Astrocyte (in vitro differentiated cells and primary cell): ENCODE data around the gene SLC35B2. TPM values are rescaled to one million over a fixed set of nuclear protein-coding genes. Genes with fewer than 3 reads are reported as not detected.
A peak's percentile ranks its signal among the peaks of the same experiment; 100 is the strongest.

Experiments
- DNase-seq: peaks from one replicate; pipeline ENCODE4 v3.0.0-alpha.2; 2010; ENCODE audit warnings: low read depth
- FAIRE-seq: peaks from 2 replicates; lab custom pipeline; 2011; peaks lifted over from hg19 to GRCh38; lab: Jason Lieb, UNC
- H2AFZ ChIP-seq: 2 replicates; pipeline ENCODE4 v1.6.0; 2012; ENCODE audit warnings: low read depth, low read length, inconsistent platforms
- H3K27ac ChIP-seq: 2 replicates; pipeline ENCODE4 v1.5.1; 2011; ENCODE audit warnings: low read depth, low read length, inconsistent platforms
- H3K27me3 ChIP-seq: 2 replicates; pipeline ENCODE4 v1.6.0; 2011; ENCODE audit warnings: low read length, inconsistent platforms; ENCODE audit not compliant: insufficient read depth
- H3K36me3 ChIP-seq: 2 replicates; pipeline ENCODE4 v1.5.1; 2011; ENCODE audit warnings: low read length, inconsistent platforms; ENCODE audit not compliant: insufficient read depth
- H3K4me1 ChIP-seq: 2 replicates; pipeline ENCODE4 v1.5.1; 2011; ENCODE audit warnings: low read length, inconsistent platforms; ENCODE audit not compliant: insufficient read depth
- H3K4me2 ChIP-seq: 2 replicates; pipeline ENCODE4 v1.6.0; 2012; ENCODE audit warnings: low read length, inconsistent platforms
- H3K4me3 ChIP-seq: 2 replicates; pipeline ENCODE4 v1.5.1; 2011; ENCODE audit warnings: low read depth, mild to moderate bottlenecking, low read length, inconsistent platforms; ENCODE audit not compliant: insufficient read depth
- H3K79me2 ChIP-seq: 2 replicates; pipeline ENCODE4 v1.6.0; 2012; ENCODE audit warnings: mild to moderate bottlenecking, low read length, inconsistent platforms; ENCODE audit not compliant: insufficient read depth
- H3K9ac ChIP-seq: 2 replicates; pipeline ENCODE4 v1.6.0; 2012; ENCODE audit warnings: mild to moderate bottlenecking, low read length, inconsistent platforms
- H3K9me3 ChIP-seq: 2 replicates; pipeline ENCODE4 v1.5.1; 2012; ENCODE audit warnings: low read depth, mild to moderate bottlenecking, low read length, inconsistent platforms; ENCODE audit not compliant: insufficient read depth
- H4K20me1 ChIP-seq: 2 replicates; pipeline ENCODE4 v1.6.0; 2012; ENCODE audit warnings: low read length, inconsistent platforms; ENCODE audit not compliant: insufficient read depth
- H3K27ac Mint-ChIP-seq: one replicate; pipeline ENCODE4 v1.8.0; 2021; ENCODE audit warnings: mild to moderate bottlenecking, mixed read lengths; ENCODE audit not compliant: unreplicated experiment
- H3K27me3 Mint-ChIP-seq: one replicate; pipeline ENCODE4 v1.8.0; 2021; ENCODE audit warnings: low read depth, mixed read lengths; ENCODE audit not compliant: unreplicated experiment
- H3K36me3 Mint-ChIP-seq: one replicate; pipeline ENCODE4 v1.8.0; 2021; ENCODE audit warnings: low read depth, mixed read lengths; ENCODE audit not compliant: unreplicated experiment
- H3K4me1 Mint-ChIP-seq: one replicate; pipeline ENCODE4 v1.8.0; 2021; ENCODE audit warnings: low read depth, mixed read lengths; ENCODE audit not compliant: unreplicated experiment
- H3K4me3 Mint-ChIP-seq: one replicate; pipeline ENCODE4 v1.8.0; 2021; ENCODE audit warnings: mild to moderate bottlenecking, moderate library complexity, mixed read lengths; ENCODE audit not compliant: unreplicated experiment
- H3K9me3 Mint-ChIP-seq: one replicate; pipeline ENCODE4 v1.8.0; 2021; ENCODE audit warnings: mild to moderate bottlenecking, mixed read lengths; ENCODE audit not compliant: unreplicated experiment
- EZH2 ChIP-seq: IDR thresholded peaks from 2 replicates; pipeline ENCODE4 v1.6.1; 2012; ENCODE audit warnings: mild to moderate bottlenecking, low read length, inconsistent platforms; ENCODE audit not compliant: insufficient read depth
- total RNA-seq: library from RNA; stranded (reverse); gene quantifications from 2 replicates; pipeline ENCODE4 v1.2.1, GENCODE V29; 2021
- TF ChIP-seq, protein P1 (sequence below): IDR thresholded peaks from 2 replicates; pipeline ENCODE4 v1.5.1; 2011; ENCODE audit warnings: low read depth, mild to moderate bottlenecking, inconsistent platforms, low read length, moderate library complexity; ENCODE audit not compliant: insufficient read depth

SLC35B2 gene
- total RNA-seq, 1 donor from 2014 or later, result 61.8 TPM

- no peak for DNase-seq
- H3K79me2 ChIP-seq, result no peaks in the 10 kb centered on the region
- TF ChIP-seq, protein P1, sequence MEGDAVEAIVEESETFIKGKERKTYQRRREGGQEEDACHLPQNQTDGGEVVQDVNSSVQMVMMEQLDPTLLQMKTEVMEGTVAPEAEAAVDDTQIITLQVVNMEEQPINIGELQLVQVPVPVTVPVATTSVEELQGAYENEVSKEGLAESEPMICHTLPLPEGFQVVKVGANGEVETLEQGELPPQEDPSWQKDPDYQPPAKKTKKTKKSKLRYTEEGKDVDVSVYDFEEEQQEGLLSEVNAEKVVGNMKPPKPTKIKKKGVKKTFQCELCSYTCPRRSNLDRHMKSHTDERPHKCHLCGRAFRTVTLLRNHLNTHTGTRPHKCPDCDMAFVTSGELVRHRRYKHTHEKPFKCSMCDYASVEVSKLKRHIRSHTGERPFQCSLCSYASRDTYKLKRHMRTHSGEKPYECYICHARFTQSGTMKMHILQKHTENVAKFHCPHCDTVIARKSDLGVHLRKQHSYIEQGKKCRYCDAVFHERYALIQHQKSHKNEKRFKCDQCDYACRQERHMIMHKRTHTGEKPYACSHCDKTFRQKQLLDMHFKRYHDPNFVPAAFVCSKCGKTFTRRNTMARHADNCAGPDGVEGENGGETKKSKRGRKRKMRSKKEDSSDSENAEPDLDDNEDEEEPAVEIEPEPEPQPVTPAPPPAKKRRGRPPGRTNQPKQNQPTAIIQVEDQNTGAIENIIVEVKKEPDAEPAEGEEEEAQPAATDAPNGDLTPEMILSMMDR, result no peak
- TF ChIP-seq EZH2, result no peak
- peak overlapping the region; percentile 2 for H3K27ac Mint-ChIP-seq
- H3K4me2 ChIP-seq, result no peak overlapping the region
- H3K4me1 Mint-ChIP-seq, result peaks cover 1% of the 10 kb centered on the region
- peaks cover 16% of the 10 kb centered on the region for H3K27me3 Mint-ChIP-seq
- peaks cover 25% of the 10 kb centered on the region for H3K36me3 Mint-ChIP-seq
- peaks cover 16% of the 10 kb centered on the region for H3K27me3 ChIP-seq
- peaks cover 9% of the 10 kb centered on the region for H3K4me1 ChIP-seq
- H4K20me1 ChIP-seq, result peaks cover 17% of the 10 kb centered on the region
- no peak overlapping the region for H3K4me3 ChIP-seq
- H3K9me3 Mint-ChIP-seq, result no peaks in the 10 kb centered on the region
- no peak for FAIRE-seq
- H2AFZ ChIP-seq, result no peak overlapping the region
- H3K9ac ChIP-seq, result no peak overlapping the region
- H3K36me3 ChIP-seq, result peaks cover 14% of the 10 kb centered on the region
- H3K9me3 ChIP-seq, result no peaks in the 10 kb centered on the region
- no peak overlapping the region for H3K4me3 Mint-ChIP-seq
- no peak overlapping the region for H3K27ac ChIP-seq
These were observed 44.6 kb upstream of the SLC35B2 start for GRCh38 chr6:44301782-44302564.

- no peak overlapping the region for H3K27ac ChIP-seq
- no peak overlapping the region for H3K4me2 ChIP-seq
- H3K4me1 ChIP-seq, result peaks cover 12% of the 10 kb centered on the region
- H3K4me3 ChIP-seq, result no peak overlapping the region
- no peaks in the 10 kb centered on the region for H3K9me3 Mint-ChIP-seq
- DNase-seq (no peak), FAIRE-seq (no peak)
- H4K20me1 ChIP-seq, result peaks cover 21% of the 10 kb centered on the region
- H3K4me3 Mint-ChIP-seq, result no peak overlapping the region
- TF ChIP-seq, protein P1, result no peak
- no peak for TF ChIP-seq EZH2
- peaks cover 25% of the 10 kb centered on the region for H3K36me3 Mint-ChIP-seq
- peaks cover 1% of the 10 kb centered on the region for H3K4me1 Mint-ChIP-seq
- H3K27me3 Mint-ChIP-seq, result peaks cover 24% of the 10 kb centered on the region
- H3K27me3 ChIP-seq, result peaks cover 24% of the 10 kb centered on the region
- no peak overlapping the region for H3K9ac ChIP-seq
- H2AFZ ChIP-seq, result no peak overlapping the region
- H3K9me3 ChIP-seq, result peaks cover 2% of the 10 kb centered on the region
- peaks cover 14% of the 10 kb centered on the region for H3K36me3 ChIP-seq
- H3K79me2 ChIP-seq, result no peaks in the 10 kb centered on the region
- H3K27ac Mint-ChIP-seq, result no peak overlapping the region
These were observed 43.8 kb upstream of the SLC35B2 start for GRCh38 chr6:44301106-44301505.

- Histone ChIP-seq H3K4me3 (no peak overlapping the region), H3K9me3 (peaks cover 3% of the 10 kb centered on the region), H3K27me3 (peaks cover 32% of the 10 kb centered on the region), H4K20me1 (peaks cover 21% of the 10 kb centered on the region), H2AFZ (no peak overlapping the region), H3K27ac (no peak overlapping the region), H3K36me3 (peaks cover 14% of the 10 kb centered on the region), H3K4me2 (no peak overlapping the region), H3K9ac (no peak overlapping the region), H3K4me1 (peaks cover 12% of the 10 kb centered on the region), H3K79me2 (no peaks in the 10 kb centered on the region)
- DNase-seq (no peak), FAIRE-seq (no peak)
- Mint-ChIP-seq H3K4me3 (no peak overlapping the region), H3K27me3 (peaks cover 30% of the 10 kb centered on the region), H3K36me3 (peaks cover 22% of the 10 kb centered on the region), H3K27ac (no peak overlapping the region), H3K9me3 (no peaks in the 10 kb centered on the region), H3K4me1 (peaks cover 1% of the 10 kb centered on the region)
- no peak for TF ChIP-seq EZH2
- TF ChIP-seq, protein P1, result no peak
These were observed 43.0 kb upstream of the SLC35B2 start for GRCh38 chr6:44300292-44300823.
